Activated gamma-delta T cell treated with anti-CD3 and anti-CD28 coated beads, Interleukin-2, amount 50 U/mL, for 16 hours (primary cell): Measurements from ENCODE around the gene ESR1.
"Not testable (repeated sequence)": the region's sequence is repeated elsewhere in the genome, so short reads cannot be mapped to it uniquely, and the experiment has no call there.

Experiments
- DNase-seq: peaks from one replicate; pipeline ENCODE4 v3.0.0-alpha.2; 2020; ENCODE audit warnings: low read depth

Gene ESR1

GRCh38 chr6:151894426-151894825 lies 86.9 kb downstream of the ESR1 start:
- not testable (repeated sequence) for DNase-seq

DNA sequence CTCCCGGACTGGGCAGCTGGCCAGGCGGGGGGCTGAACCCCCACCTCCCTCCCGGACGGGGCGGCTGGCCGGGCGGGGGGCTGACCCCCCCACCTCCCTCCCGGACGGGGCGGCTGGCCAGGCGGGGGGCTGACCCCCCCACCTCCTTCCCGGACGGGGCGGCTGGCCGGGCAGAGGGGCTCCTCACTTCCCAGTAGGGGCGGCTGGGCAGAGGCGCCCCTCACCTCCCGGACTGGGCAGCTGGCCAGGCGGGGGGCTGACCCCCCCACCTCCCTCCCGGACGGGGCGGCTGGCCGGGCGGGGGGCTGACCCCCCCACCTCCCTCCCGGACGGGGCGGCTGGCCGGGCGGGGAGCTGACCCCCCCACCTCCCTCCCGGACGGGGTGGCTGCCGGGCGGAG lies 91.7 kb downstream of the ESR1 start:
- DNase-seq, result not testable (repeated sequence)

DNA sequence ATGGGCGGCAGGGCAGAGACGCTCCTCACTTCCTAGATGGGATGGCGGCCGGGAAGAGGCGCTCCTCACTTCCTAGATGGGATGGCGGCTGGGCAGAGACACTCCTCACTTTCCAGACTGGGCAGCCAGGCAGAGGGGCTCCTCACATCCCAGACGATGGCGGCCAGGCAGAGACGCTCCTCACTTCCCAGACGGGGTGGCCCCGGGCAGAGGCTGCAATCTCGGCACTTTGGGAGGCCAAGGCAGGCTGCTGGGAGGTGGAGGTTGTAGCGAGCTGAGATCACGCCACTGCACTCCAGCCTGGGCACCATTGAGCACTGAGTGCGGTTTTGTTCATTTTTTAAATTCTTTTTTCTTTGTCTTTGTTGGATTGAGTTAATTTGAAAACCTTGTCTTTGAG lies 92.3 kb downstream of the ESR1 start:
- DNase-seq, result not testable (repeated sequence)

DNA sequence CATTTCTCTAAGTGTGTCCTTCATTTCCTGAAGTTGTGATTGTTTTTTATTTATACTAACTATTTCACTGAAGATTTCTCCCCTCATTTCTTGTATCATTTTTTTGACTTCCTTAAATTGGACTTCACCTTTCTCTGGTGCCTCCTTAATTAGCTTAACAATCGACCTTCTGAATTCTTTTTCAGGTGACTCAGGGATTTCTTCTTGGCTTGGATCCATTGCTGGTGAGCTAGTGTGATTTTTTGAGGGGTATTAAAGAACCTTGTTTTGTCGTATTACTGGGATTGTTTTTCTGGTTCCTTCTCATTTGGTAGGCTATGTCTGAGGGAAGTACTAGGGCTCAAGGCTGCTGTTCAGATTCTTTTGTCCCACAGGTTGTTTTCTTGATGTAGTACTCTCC lies 92.8 kb downstream of the ESR1 start:
- DNase-seq, result no peak

DNA sequence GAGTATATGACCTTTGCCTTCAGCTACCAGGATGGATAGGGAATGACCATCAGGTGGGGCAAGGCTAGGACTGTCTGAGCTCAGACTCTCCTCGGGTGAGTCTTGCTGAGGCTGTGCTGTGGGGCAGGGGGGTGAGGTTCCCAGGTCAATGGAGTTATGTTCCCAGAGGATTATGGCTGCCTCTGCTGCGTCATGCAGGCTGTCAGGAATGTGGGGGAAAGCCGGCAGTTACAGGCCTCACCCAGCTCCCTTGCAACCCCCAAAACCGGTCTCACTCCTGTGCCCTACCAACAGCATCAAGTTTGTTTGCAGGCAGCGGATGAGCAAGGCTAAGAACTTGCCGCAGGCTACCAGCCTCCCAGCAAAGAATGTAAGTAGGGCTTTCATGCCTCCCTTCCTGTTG lies 93.5 kb downstream of the ESR1 start:
- no peak for DNase-seq

DNA sequence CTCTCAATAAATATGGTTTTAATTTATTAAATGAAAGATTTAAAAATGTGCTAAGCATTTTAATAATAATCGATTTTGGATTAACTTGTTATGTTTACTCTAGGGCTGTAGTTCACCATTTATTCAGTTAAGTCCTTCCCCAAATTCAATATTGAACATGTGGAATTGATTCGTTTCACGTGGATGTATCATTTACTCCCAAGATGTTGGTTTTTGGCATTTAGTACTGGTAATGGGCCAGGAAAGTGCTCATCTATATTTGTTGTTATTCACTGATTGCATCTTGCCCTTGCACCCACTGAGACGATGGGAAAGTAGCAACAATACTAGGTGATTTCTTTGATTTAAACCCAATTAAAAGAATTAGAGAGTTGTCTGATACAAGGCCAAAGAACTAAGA lies 97.1 kb downstream of the ESR1 start:
- no peak for DNase-seq

- no peak for DNase-seq
Measured at GRCh38 chr6:151905072-151905471, 97.6 kb downstream of the ESR1 start.

DNA sequence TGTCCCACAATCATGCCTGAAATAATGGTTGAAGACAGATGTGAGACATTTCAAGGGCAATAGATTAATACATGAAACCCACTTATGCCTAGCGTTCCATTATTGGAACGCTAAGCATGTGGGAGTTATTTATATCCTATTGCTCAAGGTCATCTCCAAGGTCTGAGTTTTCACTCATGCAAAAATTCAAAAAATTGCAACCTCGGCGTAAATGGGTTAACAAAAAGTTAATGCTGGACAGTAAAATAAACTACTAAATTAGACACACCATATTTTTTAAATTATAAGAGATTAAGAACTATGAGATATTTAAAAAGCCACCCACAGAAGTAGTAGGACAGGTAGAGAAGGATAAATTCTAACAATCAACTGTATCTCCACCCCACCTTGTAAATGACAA lies 98.4 kb downstream of the ESR1 start:
- DNase-seq, result no peak

GRCh38 chr6:151911401-151911800 lies 103.9 kb downstream of the ESR1 start:
- no peak for DNase-seq

DNA sequence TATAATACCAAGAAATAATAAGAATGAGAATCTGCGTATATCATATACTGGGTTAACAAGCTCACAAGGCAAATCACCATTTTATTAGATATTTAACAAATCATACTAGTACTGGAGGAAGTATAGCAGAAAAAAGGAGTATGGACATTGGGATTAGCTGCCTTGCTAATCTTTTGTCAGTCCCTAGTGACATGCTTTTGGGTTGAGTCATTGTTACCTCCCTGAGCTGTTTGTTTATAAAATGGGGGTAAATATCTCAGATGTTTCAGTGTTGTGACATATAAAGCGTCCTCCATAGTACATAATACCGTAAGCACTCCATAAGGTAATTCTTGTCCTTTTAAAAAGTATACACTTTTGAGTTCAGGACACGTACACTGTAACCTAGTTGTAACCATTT lies 107.0 kb downstream of the ESR1 start:
- no peak for DNase-seq

GRCh38 chr6:151916075-151916474 lies 108.6 kb downstream of the ESR1 start:
- DNase-seq, result no peak

- no peak for DNase-seq
Measured at GRCh38 chr6:151916680-151917164, 109.2 kb downstream of the ESR1 start.

- DNase-seq, result no peak
Measured at GRCh38 chr6:151917531-151918329, 110.2 kb downstream of the ESR1 start.

GRCh38 chr6:151940307-151940706 lies 132.8 kb downstream of the ESR1 start:
- no peak for DNase-seq

DNA sequence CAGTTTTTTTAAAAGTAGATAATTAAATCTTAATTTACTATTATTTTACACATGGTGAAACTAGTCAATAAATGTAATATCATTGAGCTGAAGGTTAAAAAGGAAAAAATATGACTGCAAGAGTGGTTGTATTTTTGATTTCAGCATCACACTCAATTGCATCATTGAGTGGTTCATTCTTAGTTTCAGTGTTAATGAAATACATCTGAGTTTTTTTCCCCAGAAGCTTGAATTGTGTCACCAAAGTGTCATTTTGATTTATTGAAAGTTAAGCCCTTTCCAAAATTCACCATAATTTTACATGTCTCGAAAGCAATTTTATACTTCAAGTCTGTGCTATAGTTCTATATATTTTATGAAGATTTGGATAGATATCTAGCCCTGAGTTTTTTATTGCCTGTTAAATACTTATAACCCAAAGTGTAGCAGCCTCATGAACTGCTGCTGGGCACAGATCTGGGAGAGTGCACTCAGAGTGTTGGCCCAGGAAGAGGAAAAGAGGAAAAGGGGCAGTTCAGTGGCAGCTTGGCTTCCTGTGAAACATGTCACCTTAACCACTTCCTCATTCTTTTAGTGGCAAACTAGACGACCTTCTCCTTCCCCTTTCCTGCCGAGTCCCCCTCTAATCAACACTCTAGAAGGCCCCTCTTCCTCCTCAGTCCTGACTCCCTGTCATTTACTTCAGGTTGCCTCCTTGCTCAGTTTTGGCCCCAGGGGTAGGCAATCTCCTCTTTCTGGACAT lies 140.7 kb downstream of the ESR1 start:
- no peak for DNase-seq

DNA sequence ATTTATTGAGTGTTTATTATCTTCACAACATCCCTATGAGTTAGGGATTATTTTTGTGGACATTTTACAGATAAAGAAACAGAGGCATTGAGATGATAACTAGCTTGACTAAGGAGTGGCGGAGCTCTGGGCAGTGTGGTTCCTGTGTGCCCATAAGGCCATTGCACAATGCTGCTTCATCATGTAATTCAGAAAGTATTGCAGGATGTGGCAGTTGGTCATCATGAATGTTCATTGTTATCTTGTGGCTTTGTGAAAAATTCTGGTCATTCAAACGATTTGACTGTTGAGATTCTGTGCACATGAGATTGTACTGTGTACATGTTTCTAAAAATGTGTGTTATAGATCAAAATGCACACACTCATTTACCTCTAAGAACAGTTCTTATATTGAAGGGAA lies 150.8 kb downstream of the ESR1 start:
- DNase-seq, result no peak

DNA sequence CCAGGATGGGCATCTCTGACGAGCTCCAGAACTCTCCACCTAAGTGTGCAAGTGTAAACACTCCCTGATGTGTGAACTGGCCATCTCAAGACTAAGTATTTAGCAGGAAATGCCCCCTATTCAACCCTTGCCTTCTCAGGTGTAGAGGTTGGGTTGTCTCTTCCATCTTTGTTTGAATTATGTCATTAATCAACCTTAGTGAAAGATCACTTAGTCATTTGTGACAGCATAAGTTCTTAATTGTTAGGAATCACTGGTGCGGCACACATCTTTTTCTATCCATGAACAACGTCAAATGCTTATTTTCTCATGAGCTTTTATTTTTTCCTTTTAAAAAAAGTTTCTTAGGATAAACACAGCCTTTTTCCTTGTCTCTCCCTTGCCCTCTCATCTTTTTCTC lies 151.6 kb downstream of the ESR1 start:
- DNase-seq, result no peak

DNA sequence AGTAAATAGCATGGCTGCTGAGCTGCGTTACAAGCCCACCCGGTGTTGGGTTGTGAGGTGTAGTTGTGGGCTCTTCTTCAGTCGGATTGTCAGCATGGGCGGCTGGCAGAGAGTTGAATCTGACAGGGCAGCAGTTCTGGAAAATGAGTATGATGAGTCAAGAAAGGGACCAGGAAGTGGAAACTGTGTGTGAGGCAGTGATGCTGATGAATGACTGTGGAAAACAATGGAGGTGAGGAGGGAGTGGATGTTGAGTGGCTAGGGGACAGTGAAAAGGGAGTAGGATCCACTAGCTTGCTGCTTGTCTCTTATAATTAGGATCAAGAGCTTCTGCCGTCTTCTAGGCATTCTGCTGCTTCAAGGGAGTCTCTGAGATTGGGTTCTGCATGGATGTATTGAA lies 154.3 kb downstream of the ESR1 start:
- DNase-seq, result no peak

- no peak for DNase-seq
Measured at GRCh38 chr6:151962246-151962846, 154.9 kb downstream of the ESR1 start.

- no peak for DNase-seq
Measured at GRCh38 chr6:151963001-151963400, 155.5 kb downstream of the ESR1 start.

GRCh38 chr6:151964412-151964811 lies 156.9 kb downstream of the ESR1 start:
- not testable (repeated sequence) for DNase-seq

- DNase-seq, result no peak
Measured at GRCh38 chr6:151974061-151974617, 166.7 kb downstream of the ESR1 start.

GRCh38 chr6:151975795-151976194 lies 168.3 kb downstream of the ESR1 start:
- no peak for DNase-seq
